ENCODE results near the gene MBD5. TPM values are rescaled to one million over a fixed set of nuclear protein-coding genes. Genes with fewer than 3 reads are reported as not detected.

The MBD5 gene
- total RNA-seq, 1 experiment from 2014 or later: 33.7 TPM

DNA sequence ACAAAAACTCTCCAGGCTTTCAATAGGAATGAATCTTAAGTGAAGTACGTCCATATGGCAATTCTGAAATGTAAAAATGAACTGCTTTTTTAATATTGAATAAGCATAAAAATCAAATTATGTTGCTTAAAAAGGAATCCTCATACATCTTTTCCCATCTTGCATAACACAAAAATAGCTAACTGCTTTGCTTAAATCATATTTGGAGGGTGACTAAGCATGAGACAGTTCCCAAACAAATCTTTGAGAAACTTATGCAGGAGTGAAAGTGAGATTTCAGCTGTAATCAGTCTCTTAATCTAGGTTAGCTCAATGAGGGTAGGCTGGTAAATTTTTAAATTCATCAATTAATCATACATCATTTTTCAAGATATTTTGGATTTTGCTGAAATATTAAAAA is 111.5 kb downstream of the MBD5 start:
- TF ChIP-seq GTF2I (CRISPR knock-in tag; conservative IDR thresholded peaks at IDR 0.05) (no peak), ARID4B (CRISPR knock-in tag; IDR thresholded peaks at IDR 0.05; ENCODE audit: borderline replicate concordance) (no peak), FOXP4 (CRISPR knock-in tag; IDR thresholded peaks at IDR 0.05) (no peak), TP53 (CRISPR knock-in tag; IDR thresholded peaks at IDR 0.05) (no peak), RORB (CRISPR knock-in tag; IDR thresholded peaks at IDR 0.05) (no peak), NR2C2 (CRISPR knock-in tag; IDR thresholded peaks at IDR 0.05) (no peak), SOX15 (CRISPR knock-in tag; IDR thresholded peaks at IDR 0.05) (no peak), NR1H2 (CRISPR knock-in tag; IDR thresholded peaks at IDR 0.05) (no peak), NFE2L1 (CRISPR knock-in tag; IDR thresholded peaks at IDR 0.05) (no peak), PRRX2 (CRISPR knock-in tag; IDR thresholded peaks at IDR 0.05) (no peak), E2F4 (CRISPR knock-in tag; IDR thresholded peaks at IDR 0.05; ENCODE audit: borderline replicate concordance, low read depth) (no peak), CREB1 (CRISPR knock-in tag; IDR thresholded peaks at IDR 0.05) (no peak), NFYB (CRISPR knock-in tag; conservative IDR thresholded peaks at IDR 0.05; ENCODE audit: low read depth) (no peak), IRF1 (CRISPR knock-in tag; IDR thresholded peaks at IDR 0.05) (no peak), ETV6 (CRISPR knock-in tag; IDR thresholded peaks at IDR 0.05) (no peak), ZNF423 (CRISPR knock-in tag; IDR thresholded peaks at IDR 0.05) (no peak), MYBL2 (CRISPR knock-in tag; IDR thresholded peaks at IDR 0.05) (no peak)
- TF ChIP-seq, protein P1, sequence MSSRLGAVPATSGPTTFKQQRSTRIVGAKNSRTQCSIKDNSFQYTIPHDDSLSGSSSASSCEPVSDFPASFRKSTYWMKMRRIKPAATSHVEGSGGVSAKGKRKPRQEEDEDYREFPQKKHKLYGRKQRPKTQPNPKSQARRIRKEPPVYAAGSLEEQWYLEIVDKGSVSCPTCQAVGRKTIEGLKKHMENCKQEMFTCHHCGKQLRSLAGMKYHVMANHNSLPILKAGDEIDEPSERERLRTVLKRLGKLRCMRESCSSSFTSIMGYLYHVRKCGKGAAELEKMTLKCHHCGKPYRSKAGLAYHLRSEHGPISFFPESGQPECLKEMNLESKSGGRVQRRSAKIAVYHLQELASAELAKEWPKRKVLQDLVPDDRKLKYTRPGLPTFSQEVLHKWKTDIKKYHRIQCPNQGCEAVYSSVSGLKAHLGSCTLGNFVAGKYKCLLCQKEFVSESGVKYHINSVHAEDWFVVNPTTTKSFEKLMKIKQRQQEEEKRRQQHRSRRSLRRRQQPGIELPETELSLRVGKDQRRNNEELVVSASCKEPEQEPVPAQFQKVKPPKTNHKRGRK (CRISPR knock-in tag; IDR thresholded peaks at IDR 0.05; ENCODE audit: borderline replicate concordance): no peak
- TF ChIP-seq, protein P2, sequence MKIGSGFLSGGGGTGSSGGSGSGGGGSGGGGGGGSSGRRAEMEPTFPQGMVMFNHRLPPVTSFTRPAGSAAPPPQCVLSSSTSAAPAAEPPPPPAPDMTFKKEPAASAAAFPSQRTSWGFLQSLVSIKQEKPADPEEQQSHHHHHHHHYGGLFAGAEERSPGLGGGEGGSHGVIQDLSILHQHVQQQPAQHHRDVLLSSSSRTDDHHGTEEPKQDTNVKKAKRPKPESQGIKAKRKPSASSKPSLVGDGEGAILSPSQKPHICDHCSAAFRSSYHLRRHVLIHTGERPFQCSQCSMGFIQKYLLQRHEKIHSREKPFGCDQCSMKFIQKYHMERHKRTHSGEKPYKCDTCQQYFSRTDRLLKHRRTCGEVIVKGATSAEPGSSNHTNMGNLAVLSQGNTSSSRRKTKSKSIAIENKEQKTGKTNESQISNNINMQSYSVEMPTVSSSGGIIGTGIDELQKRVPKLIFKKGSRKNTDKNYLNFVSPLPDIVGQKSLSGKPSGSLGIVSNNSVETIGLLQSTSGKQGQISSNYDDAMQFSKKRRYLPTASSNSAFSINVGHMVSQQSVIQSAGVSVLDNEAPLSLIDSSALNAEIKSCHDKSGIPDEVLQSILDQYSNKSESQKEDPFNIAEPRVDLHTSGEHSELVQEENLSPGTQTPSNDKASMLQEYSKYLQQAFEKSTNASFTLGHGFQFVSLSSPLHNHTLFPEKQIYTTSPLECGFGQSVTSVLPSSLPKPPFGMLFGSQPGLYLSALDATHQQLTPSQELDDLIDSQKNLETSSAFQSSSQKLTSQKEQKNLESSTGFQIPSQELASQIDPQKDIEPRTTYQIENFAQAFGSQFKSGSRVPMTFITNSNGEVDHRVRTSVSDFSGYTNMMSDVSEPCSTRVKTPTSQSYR (CRISPR knock-in tag; IDR thresholded peaks at IDR 0.05): no peak
- TF ChIP-seq, protein P3, sequence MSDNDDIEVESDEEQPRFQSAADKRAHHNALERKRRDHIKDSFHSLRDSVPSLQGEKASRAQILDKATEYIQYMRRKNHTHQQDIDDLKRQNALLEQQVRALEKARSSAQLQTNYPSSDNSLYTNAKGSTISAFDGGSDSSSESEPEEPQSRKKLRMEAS (CRISPR knock-in tag; IDR thresholded peaks at IDR 0.05): no peak
- Mint-ChIP-seq H3K4me1 (peaks cover 27% of the 10 kb centered on the region), H3K36me3 (no peaks in the 10 kb centered on the region), H3K27ac (no peak overlapping the region), H3K4me3 (no peak overlapping the region), H3K9me3 (no peaks in the 10 kb centered on the region), H3K27me3 (ENCODE audit: low read depth) (no peaks in the 10 kb centered on the region)
- no peak for ATAC-seq
- DNase-seq (ENCODE audit: low spot score): no peak
- POLR2A ChIA-PET: no interaction called here
- CTCF ChIA-PET: interaction anchor here (1.3 kb wide), 1 partner anchor 377 kb away, joined by 3 read pairs; no protein-coding TSS in a partner anchor
